ENCODE data around the gene HES7. TPM values are rescaled to one million over a fixed set of nuclear protein-coding genes. Genes with fewer than 3 reads are reported as not detected.

The HES7 gene
- polyA plus RNA-seq (2011; rRNA removed) (0.56 and 0.58 TPM in 2 replicates), polyA plus RNA-seq (2017; fragmentation: RNase III; extraction: RNeasy Plus Mini Kit Qiagen cat#74134 plus additional on column Dnase treatment) (0.67 to 1.4 TPM (median 0.72 TPM) in 3 replicates), polyA minus RNA-seq (2011; rRNA and poly(A)+ RNA removed) (0.24 and 0.50 TPM in 2 replicates)
- polyA plus RNA-seq (2012; cell fraction: cytosol; rRNA removed), result 1.9 and 2.5 TPM in 2 replicates
- polyA plus RNA-seq (2012; cell fraction: nucleus; rRNA removed), result 5.0 and 10.2 TPM in 2 replicates

DNA sequence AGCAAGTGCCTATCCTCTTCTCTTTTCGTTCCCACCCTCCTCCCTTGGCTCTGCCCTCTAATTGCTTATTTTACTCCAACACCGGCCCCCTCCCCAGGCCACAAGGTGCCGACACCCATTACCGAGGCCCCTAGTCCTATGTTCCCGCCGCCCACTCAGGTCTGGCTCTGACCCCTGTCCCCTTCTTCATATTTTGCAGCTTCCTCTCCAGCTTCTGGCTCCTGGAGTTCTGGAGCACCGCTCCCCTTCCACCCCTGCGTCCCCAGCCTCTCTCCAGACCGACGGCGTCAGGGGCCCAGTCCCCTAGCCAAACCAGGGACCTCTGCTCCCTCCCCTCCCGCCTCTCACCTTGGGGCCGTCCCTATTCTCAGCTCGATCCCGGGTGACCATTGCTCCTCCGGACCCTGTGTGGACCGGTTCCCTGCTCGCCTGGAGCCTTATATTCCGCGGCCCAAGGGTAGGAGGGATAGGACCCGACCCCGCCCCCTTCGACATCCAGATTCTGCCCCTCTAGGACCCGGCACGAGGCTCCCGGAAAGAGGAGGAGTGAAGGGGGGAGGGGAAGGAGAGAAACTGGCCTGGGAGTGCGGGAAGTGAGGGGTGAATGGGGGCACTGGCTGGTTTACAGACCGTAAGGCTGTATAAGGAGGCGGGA, at the start of gene HES7:
TSS of gene HES7 (minus strand) at position 412 of the 655 bp plus-strand sequence. CDS start at position 390, 22 bp downstream.
- ChIA-PET CTCF (interaction anchor here (0.8 to 8.1 kb wide), 13 partner anchors 9 to 623 kb away, joined by 3 to 116 read pairs (median 5); partner anchors contain the start of gene VAMP2), POLR2A (interaction anchor here (0.9 to 3.9 kb wide), 10 partner anchors 10 to 172 kb away, joined by 3 to 35 read pairs (median 4); partner anchors contain the start of genes BORCS6, CTC1 and SLC25A35)
- Histone ChIP-seq H3K4me2 (peak within 1 kb of the TSS; percentile 95), H3K4me3 (peak within 1 kb of the TSS; percentile 56), H3K9me3 (no peaks in the 10 kb centered on the region), H3K27ac (peak within 1 kb of the TSS; percentile 61 to 83), H3K4me1 (peaks cover 19% of the 10 kb centered on the region)
- no peak for ATAC-seq
- no peak for FAIRE-seq
- peak in 1 of 2 experiments; percentile 62 for DNase-seq (ENCODE audit: low read depth in 1 of 2, low spot score in 1 of 2)
- TF ChIP-seq NR3C1 (IDR thresholded peaks at IDR 0.05) (no peak), TFCP2L1 (CRISPR knock-in tag; IDR thresholded peaks at IDR 0.05) (no peak), JUNB (IDR thresholded peaks at IDR 0.05) (no peak), HEYL (CRISPR knock-in tag; IDR thresholded peaks at IDR 0.05) (no peak), MAZ (IDR thresholded peaks at IDR 0.05; ENCODE audit: borderline replicate concordance, low read depth, low read length) (no peak), POLR2A (IDR thresholded peaks at IDR 0.05; ENCODE audit: low read length) (peak; percentile 53), JUN (IDR thresholded peaks at IDR 0.05) (0 out of 5 replicates have a peak, but pooled peaks of 1 of the 2 experiments have one; percentile 30), RFX5 (IDR thresholded peaks at IDR 0.05) (no peak)
- TF ChIP-seq, protein P1, sequence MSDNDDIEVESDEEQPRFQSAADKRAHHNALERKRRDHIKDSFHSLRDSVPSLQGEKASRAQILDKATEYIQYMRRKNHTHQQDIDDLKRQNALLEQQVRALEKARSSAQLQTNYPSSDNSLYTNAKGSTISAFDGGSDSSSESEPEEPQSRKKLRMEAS (IDR thresholded peaks at IDR 0.05), result peak; percentile 59
- 2% methylated on average over 29 of the region's 29 CpGs for WGBS (ENCODE audit: missing lambda C conversion rate)

DNA sequence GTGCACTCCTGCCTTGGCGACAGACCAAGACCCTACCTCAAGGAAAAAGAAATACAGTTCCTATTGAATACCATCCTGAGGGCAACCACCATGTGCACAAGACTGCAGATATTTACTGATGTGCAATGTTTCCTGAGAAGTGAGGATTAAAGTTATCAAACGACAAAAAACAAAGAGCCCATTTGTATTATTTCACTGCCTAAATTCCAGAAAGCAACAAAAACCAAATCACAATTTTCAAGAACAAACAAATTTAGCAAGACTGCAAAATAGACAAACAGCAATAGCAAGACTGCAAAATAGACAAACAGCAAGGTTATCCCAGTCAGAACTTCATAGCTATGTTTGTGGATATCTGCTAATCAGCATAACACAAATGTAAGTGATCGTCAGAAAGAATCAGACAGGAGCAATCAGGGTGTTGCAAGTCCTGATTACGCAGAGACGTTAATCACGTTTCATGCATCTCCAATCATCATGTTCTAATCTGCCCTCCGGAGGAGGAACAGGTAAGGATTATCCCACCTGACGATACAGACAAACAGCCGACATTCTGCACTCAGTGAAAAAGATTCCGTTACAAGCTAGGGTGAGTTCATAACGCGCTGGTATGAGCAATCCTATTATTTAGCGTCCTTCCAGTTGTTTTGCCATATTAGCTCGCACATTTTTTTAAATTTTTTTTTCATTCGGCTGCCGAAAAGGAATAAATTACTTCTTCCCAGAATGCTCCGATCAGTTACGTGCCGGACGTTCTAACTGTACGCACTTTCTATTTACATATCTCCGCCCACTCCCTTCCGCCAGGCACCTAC, 49.4 kb upstream of the HES7 start:
- peak; percentile 94 for FAIRE-seq
- Histone ChIP-seq H3K9me3 (no peaks in the 10 kb centered on the region), H3K4me1 (peaks cover 34% of the 10 kb centered on the region), H3K4me3 (peak overlapping the region; percentile 41), H3K4me2 (peak overlapping the region; percentile 88), H3K27ac (peak overlapping the region; percentile 86 to 88)
- POLR2A ChIA-PET, result interaction anchor here (0.6 to 2.1 kb wide), 39 partner anchors 9 to 487 kb away, joined by 3 to 45 read pairs (median 8); partner anchors contain the start of genes ALOXE3, AURKB, BORCS6 and CTC1
- 1% methylated on average over 23 of the region's 23 CpGs for WGBS (ENCODE audit: missing lambda C conversion rate)
- peak; percentile 77 to 85 for ATAC-seq
- peak; percentile 89 to 100 for DNase-seq (ENCODE audit: low read depth in 1 of 2, low spot score in 1 of 2)
- CTCF ChIA-PET, result interaction anchor here (0.6 to 3.1 kb wide), 9 partner anchors 10 to 613 kb away, joined by 3 to 11 read pairs (median 4); partner anchors contain the start of genes KRABD2 and VAMP2
- TF ChIP-seq ATOH8 (CRISPR knock-in tag; IDR thresholded peaks at IDR 0.05; ENCODE audit: low read depth) (peak; percentile 97), NPAS2 (CRISPR knock-in tag; IDR thresholded peaks at IDR 0.05; ENCODE audit: borderline replicate concordance) (no peak), PHF8 (IDR thresholded peaks at IDR 0.05; ENCODE audit: borderline replicate concordance, low read depth) (no peak), MAFK (IDR thresholded peaks at IDR 0.05; ENCODE audit: partially characterized antibody) (peak; percentile 96), GATA3 (IDR thresholded peaks at IDR 0.05; ENCODE audit: borderline replicate concordance) (peak; percentile 94), EHMT2 (IDR thresholded peaks at IDR 0.05; ENCODE audit: low read depth) (no peak), CHD4 (IDR thresholded peaks at IDR 0.05; ENCODE audit: borderline replicate concordance) (no peak), HOXB5 (CRISPR knock-in tag; IDR thresholded peaks at IDR 0.05) (peak; percentile 97), ZNF302 (CRISPR knock-in tag; IDR thresholded peaks at IDR 0.05) (no peak), HDAC2 (IDR thresholded peaks at IDR 0.05) (no peak), JUN (IDR thresholded peaks at IDR 0.05) (peak; percentile 100), NFE2L2 (conservative IDR thresholded peaks at IDR 0.05; ENCODE audit: low read length) (no peak), POLR2AphosphoS2 (conservative IDR thresholded peaks at IDR 0.05; ENCODE audit: low read length) (peak; percentile 96; the same call in 1 of the 2 replicates), ESRRA (IDR thresholded peaks at IDR 0.05; ENCODE audit: borderline replicate concordance, low read length) (peak; percentile 66; the same call in 1 of the 2 replicates), EP300 (IDR thresholded peaks at IDR 0.05) (peak; percentile 12 to 44; a peak in 1 of 5 replicates), BCL3 (IDR thresholded peaks at IDR 0.05) (peak; percentile 100), CHD2 (IDR thresholded peaks at IDR 0.05; ENCODE audit: low read length, partially characterized antibody) (peak; percentile 50), RFX5 (IDR thresholded peaks at IDR 0.05) (peak; percentile 65; the same call in 1 of the 2 replicates), FOSL2 (IDR thresholded peaks at IDR 0.05) (no peak), FOSL2 (CRISPR knock-in tag; IDR thresholded peaks at IDR 0.05) (peak; percentile 94), HOXA7 (CRISPR knock-in tag; IDR thresholded peaks at IDR 0.05) (peak; percentile 100), TP53 (CRISPR knock-in tag; IDR thresholded peaks at IDR 0.05) (peak; percentile 99), SREBF2 (IDR thresholded peaks at IDR 0.05) (no peak)

Measured in A549 (cell line).